Activated CD4-positive, alpha-beta T cell treated with anti-CD3 and anti-CD28 coated beads for 36 hours (primary cell): ENCODE results near the gene COPG1. TPM values are rescaled to one million over a fixed set of nuclear protein-coding genes. Genes with fewer than 3 reads are reported as not detected.

Source experiments
- ATAC-seq: fragments of 200-7000 bp; cut with Tn5 transposase; one replicate; pipeline ENCODE4 v1.10.0; 2021; ENCODE audit warnings: mild to moderate bottlenecking, moderate library complexity
- CTCF ChIA-PET: fragments of 350-600 bp; sonication (Branson Sonifier 250); formaldehyde crosslinking; loops from one replicate; lab custom pipeline; 2021; ENCODE audit warnings: antibody characterized with exemption; lab: Charles Lee
- POLR2A ChIA-PET: fragments of 350-600 bp; sonication (Branson Sonifier 250); formaldehyde crosslinking; loops from one replicate; lab custom pipeline; 2021; ENCODE audit warnings: antibody characterized with exemption, inconsistent platforms; lab: Charles Lee
- DNase-seq: peaks from one replicate; pipeline ENCODE4 v3.0.0-alpha.2; 2020
- H3K27ac Mint-ChIP-seq: one replicate; pipeline ENCODE4 v1.8.0; 2021; ENCODE audit warnings: mixed read lengths
- H3K27me3 Mint-ChIP-seq: one replicate; pipeline ENCODE4 v1.8.0; 2021; ENCODE audit warnings: mixed read lengths
- H3K36me3 Mint-ChIP-seq: one replicate; pipeline ENCODE4 v1.8.0; 2021; ENCODE audit warnings: low read depth, mixed read lengths
- H3K4me1 Mint-ChIP-seq: one replicate; pipeline ENCODE4 v1.8.0; 2021; ENCODE audit warnings: mixed read lengths
- H3K4me3 Mint-ChIP-seq: one replicate; pipeline ENCODE4 v1.8.0; 2021; ENCODE audit warnings: mild to moderate bottlenecking, moderate library complexity, mixed read lengths
- H3K9me3 Mint-ChIP-seq: one replicate; pipeline ENCODE4 v1.8.0; 2021; ENCODE audit warnings: low read depth, mixed read lengths
- intact Hi-C, 2 experiments: fragments of 100-400 bp; cut with DNase I in 1 of 2; cut with micrococcal nuclease in 1 of 2; formaldehyde crosslinking; loops; one replicate each; pipeline versions ENCODE4 v1.14.2 to v1.15.1; 2022 to 2024; cut with DNase I, micrococcal nuclease
- total RNA-seq, 2 experiments: library from RNA; stranded (reverse); gene quantifications; one replicate each; pipeline ENCODE4 v1.2.3, GENCODE V29; 2021

COPG1 gene
- total RNA-seq, 2 experiments from 2014 or later, result 120 to 142 TPM

DNA sequence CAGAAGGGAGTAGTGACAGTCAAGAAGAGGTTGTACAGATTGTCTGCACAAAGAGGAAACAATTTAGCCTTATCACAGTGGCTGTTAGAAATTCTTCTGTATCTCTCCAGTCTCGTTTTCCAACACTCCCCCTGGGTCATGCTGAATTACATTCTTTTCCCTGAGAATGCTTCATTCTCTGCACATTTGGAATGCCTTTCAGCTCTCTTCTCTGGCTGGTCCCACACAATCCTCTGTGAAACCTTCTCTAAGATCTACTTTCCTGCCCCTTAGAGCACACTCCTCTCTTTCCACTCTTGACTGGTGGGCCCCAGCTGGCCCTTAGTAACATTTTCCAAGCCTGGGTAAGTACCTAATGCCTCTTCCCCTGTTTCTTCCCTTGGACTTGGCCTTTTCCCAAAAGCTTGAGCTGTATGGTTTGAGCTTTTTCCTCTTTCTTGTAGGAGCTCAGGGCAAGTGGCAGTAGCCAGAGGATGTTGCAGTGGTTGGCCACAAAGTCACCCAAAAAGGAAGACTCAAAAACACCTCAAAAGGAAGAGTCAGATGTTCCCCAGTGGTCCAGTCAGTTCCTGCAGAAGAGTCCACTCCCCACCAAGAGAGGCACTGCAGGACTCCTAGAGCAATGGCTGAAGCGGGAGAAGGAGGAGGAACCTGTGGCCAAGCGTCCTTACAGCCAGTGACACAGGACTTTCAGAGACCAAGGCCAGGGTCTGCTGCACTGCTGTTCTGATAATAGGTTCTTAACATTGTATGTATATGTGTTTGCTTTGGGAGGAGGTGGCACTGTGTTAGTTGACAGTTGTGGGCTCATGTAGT, 54.9 kb downstream of the COPG1 start:
- no peaks in the 10 kb centered on the region for H3K9me3 Mint-ChIP-seq
- DNase-seq (no peak), ATAC-seq (no peak)
- H3K36me3 Mint-ChIP-seq, result peaks cover 32% of the 10 kb centered on the region
- ChIA-PET POLR2A (no interaction called here), CTCF (interaction anchor here (0.5 to 1.4 kb wide), 2 partner anchors 13 to 45 kb away, joined by 3 read pairs; no protein-coding TSS in a partner anchor)
- H3K27ac Mint-ChIP-seq, result peak overlapping the region; percentile 17
- H3K4me3 Mint-ChIP-seq, result no peak overlapping the region
- intact Hi-C loops, result no loop called here
- H3K4me1 Mint-ChIP-seq, result peaks cover 38% of the 10 kb centered on the region
- no peaks in the 10 kb centered on the region for H3K27me3 Mint-ChIP-seq

DNA sequence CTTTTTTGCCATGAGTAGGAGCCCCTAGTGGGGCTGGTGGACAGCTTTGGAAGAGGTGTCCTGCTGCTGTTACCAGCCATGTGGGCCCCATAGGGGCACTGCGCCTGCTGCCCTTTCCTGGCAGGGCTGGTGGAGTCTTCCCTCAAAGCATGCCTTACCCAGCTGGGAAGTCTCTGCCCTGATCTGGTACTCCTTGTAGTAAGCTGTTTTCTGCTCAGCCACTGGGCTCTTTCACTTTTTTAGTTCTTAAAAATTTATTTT, 55.5 kb downstream of the COPG1 start:
- Mint-ChIP-seq H3K4me1 (peaks cover 38% of the 10 kb centered on the region), H3K9me3 (no peaks in the 10 kb centered on the region), H3K27ac (no peak overlapping the region), H3K4me3 (no peak overlapping the region), H3K27me3 (no peaks in the 10 kb centered on the region), H3K36me3 (peaks cover 28% of the 10 kb centered on the region)
- ATAC-seq (no peak), DNase-seq (no peak)
- CTCF ChIA-PET, result interaction anchor here (0.5 to 1.4 kb wide), 2 partner anchors 12 to 44 kb away, joined by 3 read pairs; no protein-coding TSS in a partner anchor
- intact Hi-C loops, result no loop called here
- POLR2A ChIA-PET, result no interaction called here

DNA sequence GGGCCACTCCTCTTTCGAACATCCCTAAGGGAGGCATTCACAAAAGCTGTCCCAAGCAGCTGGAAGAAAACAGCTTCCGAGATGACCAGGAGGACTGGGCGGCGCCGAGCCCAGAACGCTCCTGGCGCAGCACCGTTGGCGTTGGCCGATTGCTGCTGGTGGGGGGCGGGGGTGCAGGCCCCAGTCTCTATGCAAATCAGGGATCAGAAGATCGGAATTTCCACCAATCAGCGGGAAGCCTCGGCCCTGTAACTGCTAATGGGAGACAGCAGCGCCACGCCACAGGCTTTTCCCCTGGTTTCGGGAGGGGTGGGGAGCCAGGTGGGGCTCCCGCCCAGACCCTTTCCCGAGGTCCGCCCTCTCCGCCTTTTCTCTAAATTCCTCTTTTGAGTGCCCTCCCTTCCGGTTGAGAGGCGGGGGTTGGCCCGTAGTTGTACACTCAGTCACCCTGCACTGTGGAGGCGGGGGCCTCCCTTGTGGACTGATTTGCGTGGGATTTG, 56.2 kb downstream of the COPG1 start:
- Mint-ChIP-seq H3K36me3 (peaks cover 27% of the 10 kb centered on the region), H3K27me3 (no peaks in the 10 kb centered on the region), H3K4me3 (peak overlapping the region; percentile 23), H3K9me3 (no peaks in the 10 kb centered on the region), H3K4me1 (peaks cover 38% of the 10 kb centered on the region), H3K27ac (peak overlapping the region; percentile 76)
- CTCF ChIA-PET, result interaction anchor here (0.6 to 1.4 kb wide), 2 partner anchors 12 to 72 kb away, joined by 3 to 4 read pairs; no protein-coding TSS in a partner anchor
- DNase-seq (peak; percentile 70), ATAC-seq (peak; percentile 60)
- POLR2A ChIA-PET, result no interaction called here
- intact Hi-C loops, result no loop called here

DNA sequence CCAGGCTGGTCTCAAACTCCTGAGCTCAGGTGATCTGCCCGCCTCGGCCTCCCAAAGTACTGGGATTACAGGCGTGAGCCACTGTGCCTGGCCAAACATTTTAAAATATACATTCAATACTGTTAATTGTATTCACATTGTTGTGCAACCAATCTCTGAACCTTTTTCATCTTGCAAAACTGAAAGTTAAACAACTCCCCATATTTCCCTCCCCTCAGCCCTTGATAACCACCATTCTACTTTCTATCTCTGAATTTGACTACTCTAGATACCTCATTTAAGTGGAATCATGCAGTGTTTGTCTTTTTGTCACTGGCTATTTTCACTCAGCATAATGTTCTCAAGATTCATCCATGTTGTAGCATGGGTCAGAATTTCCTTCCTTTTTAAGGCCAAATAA, 59.2 kb downstream of the COPG1 start:
- H3K36me3 Mint-ChIP-seq, result peaks cover 15% of the 10 kb centered on the region
- intact Hi-C loops, result no loop called here
- H3K27ac Mint-ChIP-seq, result peak overlapping the region; percentile 21
- ChIA-PET POLR2A (no interaction called here), CTCF (interaction anchor here (0.7 kb wide), 1 partner anchor 16 kb away, joined by 3 read pairs; no protein-coding TSS in a partner anchor)
- no peak overlapping the region for H3K4me3 Mint-ChIP-seq
- ATAC-seq, result peak; percentile 26
- no peaks in the 10 kb centered on the region for H3K27me3 Mint-ChIP-seq
- H3K4me1 Mint-ChIP-seq, result peaks cover 54% of the 10 kb centered on the region
- no peak for DNase-seq
- no peaks in the 10 kb centered on the region for H3K9me3 Mint-ChIP-seq

DNA sequence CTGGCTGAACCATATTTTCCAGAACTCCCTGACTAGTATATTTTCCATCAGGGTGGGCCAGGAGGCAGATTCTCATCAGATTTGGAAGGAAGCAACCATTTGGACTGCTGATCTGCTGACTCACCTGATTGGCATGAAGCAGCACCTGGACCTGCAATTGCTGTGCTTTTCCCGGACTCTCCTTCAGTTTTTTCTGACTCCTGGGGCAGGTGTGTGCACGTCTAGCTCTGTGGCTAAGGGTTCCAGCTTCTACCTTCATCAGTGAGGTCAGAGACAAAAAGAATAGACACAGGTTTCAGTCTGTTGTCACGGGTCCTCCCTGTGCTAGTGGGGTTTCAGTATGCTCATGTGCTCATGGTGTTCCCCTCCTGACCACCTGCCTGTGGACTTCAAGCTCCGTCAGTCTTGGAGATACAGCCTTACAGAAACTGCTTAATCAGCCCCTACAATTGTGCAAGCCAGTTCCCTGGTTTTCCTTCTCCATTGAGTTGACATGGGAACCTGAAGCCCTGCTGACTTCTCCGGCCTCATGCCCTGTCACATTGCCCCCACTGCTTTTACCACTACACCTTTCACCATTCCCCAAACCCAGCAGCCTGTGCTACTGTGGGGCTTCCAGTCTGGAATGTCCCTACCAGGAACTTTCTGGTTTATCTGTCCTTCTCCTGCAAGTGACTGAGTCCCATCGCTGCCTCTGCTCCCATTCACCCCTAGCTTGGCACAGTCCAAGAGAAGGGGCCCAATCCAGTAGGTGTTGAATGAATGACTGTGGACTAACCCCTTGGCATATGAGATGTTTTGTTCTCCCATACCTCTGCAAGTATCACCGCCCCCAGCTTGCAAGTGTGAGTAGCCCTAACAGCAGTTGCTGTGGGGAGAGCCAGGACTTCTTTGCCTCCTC, 61.0 kb downstream of the COPG1 start:
- Mint-ChIP-seq H3K4me3 (no peak overlapping the region), H3K27me3 (no peaks in the 10 kb centered on the region), H3K9me3 (no peaks in the 10 kb centered on the region), H3K36me3 (peaks cover 10% of the 10 kb centered on the region), H3K4me1 (peaks cover 47% of the 10 kb centered on the region), H3K27ac (no peak overlapping the region)
- ChIA-PET CTCF (interaction anchor here (1.2 kb wide), 1 partner anchor 67 kb away, joined by 3 read pairs; no protein-coding TSS in a partner anchor), POLR2A (interaction anchor here (0.6 kb wide), 1 partner anchor 165 kb away, joined by 3 read pairs; no protein-coding TSS in a partner anchor)
- no peak for DNase-seq
- ATAC-seq, result no peak
- intact Hi-C loops, result loop anchor here in 1 of 2 experiments (10.0 kb wide), 1 partner anchor 784 kb away; no protein-coding TSS in a partner anchor

DNA sequence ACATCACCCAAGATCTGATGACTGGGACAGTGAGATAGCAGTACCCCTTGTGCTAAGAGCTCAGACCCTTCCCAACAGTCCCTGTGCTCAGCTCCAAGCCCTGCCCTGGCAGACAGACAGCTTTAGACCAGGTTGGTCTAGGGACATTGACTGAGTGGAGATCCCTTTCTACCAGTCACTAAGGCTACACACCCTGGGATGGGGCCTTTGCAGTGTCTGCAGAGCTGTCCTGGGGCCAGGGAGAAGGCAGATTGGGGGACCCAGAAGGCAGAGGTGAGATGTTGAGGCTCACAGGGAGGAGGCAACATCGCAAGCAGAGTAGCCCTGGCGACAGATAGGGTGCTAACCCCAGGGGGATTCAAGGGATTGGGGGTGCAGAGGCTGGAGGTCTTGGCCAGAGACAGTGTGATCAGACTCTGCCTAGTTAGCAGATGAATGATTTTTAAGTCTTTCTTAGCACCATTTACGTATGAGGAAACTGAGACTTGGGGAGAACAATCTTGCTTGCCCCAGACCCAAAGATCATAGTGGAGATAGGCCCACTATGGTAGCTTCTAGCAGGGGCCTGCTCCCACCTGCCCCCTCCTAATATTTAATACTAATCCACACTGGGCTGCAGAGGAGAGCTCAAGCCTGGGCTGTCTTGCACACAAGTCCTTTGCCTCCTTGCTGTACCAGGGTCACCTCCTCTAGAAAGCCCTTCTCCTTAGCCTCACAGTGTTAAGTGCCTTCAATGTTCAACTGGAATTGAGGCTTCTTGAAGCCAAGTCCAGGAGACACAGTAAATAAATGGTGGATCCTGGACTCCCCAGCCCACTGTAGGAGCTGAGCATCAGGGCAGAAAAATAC, 61.9 kb downstream of the COPG1 start:
- Mint-ChIP-seq H3K27me3 (no peaks in the 10 kb centered on the region), H3K36me3 (peaks cover 6% of the 10 kb centered on the region), H3K9me3 (no peaks in the 10 kb centered on the region), H3K4me3 (no peak overlapping the region), H3K4me1 (peaks cover 38% of the 10 kb centered on the region), H3K27ac (no peak overlapping the region)
- CTCF ChIA-PET, result interaction anchor here (0.6 to 1.3 kb wide), 4 partner anchors 28 to 583 kb away, joined by 3 to 5 read pairs (median 3); no protein-coding TSS in a partner anchor
- DNase-seq (no peak), ATAC-seq (no peak)
- POLR2A ChIA-PET, result no interaction called here
- intact Hi-C loops, result loop anchor here in 1 of 2 experiments (10.0 kb wide), 1 partner anchor 784 kb away; no protein-coding TSS in a partner anchor

DNA sequence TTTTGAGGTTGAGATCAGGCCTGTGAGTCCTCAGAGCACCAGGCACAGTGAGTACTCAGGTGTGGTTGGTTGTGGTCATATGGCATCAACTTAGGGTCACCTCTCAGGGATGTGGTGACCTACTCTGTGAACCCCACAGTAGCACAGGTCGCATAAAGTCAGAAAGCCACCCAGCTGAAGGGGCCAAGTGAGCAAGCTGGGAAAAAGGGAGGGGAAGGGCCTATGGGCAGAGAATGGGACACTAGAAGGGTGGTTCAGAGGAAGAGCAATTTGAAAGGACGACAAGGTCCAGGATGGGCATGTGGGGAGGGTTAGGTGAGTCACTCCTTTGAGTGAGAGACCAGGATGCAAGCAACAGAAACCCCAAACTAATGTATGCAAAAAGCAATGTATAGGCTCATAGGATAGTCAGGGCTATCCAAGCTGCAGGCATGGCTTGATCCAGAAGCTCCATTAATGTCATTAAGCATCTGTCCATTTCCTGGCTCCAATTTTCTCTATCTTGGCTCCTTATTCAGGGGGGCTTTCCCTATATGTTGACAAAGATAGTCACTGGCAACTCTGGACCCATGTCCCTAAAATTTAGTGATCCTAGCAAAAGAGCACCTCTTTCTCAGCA, 62.7 kb downstream of the COPG1 start:
- Mint-ChIP-seq H3K36me3 (peaks cover 5% of the 10 kb centered on the region), H3K9me3 (no peaks in the 10 kb centered on the region), H3K27ac (peak overlapping the region; percentile 9), H3K27me3 (no peaks in the 10 kb centered on the region), H3K4me3 (no peak overlapping the region), H3K4me1 (peaks cover 32% of the 10 kb centered on the region)
- ChIA-PET POLR2A (interaction anchor here (0.5 to 0.8 kb wide), 2 partner anchors 21 to 31 kb away, joined by 3 read pairs; no protein-coding TSS in a partner anchor), CTCF (interaction anchor here (0.5 to 1.3 kb wide), 5 partner anchors 29 to 584 kb away, joined by 3 to 5 read pairs (median 3); partner anchors contain the start of gene ISY1)
- peak; percentile 36 for DNase-seq
- intact Hi-C loops, result loop anchor here in 1 of 2 experiments (10.0 kb wide), 1 partner anchor 783 kb away; no protein-coding TSS in a partner anchor
- ATAC-seq, result peak; percentile 27

DNA sequence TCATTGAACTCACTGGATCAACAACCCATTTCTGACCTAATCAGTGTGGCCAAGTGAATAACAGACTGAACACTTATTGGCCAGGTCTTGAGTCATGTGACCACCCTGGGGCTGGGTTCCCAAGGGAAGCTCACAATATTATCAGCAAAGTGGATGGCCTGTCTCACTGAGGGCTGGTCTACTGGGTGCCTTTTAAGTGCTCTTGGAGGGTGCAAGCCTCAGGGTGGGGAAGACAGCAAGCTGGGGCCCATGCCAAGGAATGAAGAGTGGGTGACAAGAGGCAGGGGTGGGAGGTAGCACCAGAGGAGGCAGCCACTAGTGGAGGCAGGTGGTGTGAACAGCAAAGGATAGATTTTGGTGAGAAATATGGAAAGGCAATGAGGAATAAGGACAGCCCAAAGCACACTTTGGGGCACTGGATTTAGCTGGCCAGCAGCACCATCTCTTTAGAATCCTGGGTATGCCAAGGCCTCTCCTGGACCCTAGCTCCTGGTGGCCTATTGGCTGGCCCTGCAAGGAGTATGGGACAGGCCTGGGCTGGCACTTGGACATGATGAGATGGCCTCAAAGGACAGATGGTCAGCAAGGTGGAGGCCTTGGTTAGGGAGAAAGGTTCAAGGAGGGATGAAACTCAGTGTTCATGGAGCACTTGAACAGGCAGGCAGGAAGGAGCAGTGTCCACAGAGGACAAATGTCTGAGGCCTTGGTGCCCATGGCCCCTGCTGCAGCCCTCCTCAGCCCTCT, 63.4 kb downstream of the COPG1 start:
- ATAC-seq, result no peak
- ChIA-PET CTCF (interaction anchor here (0.5 to 0.7 kb wide), 3 partner anchors 79 to 667 kb away, joined by 3 to 5 read pairs (median 3); partner anchors contain the start of gene ISY1), POLR2A (interaction anchor here (0.5 to 1.4 kb wide), 4 partner anchors 22 to 126 kb away, joined by 3 to 5 read pairs (median 3); no protein-coding TSS in a partner anchor)
- Mint-ChIP-seq H3K36me3 (peaks cover 5% of the 10 kb centered on the region), H3K27ac (peak overlapping the region; percentile 66), H3K4me1 (peaks cover 32% of the 10 kb centered on the region), H3K27me3 (no peaks in the 10 kb centered on the region), H3K9me3 (no peaks in the 10 kb centered on the region), H3K4me3 (peak overlapping the region; percentile 11)
- intact Hi-C loops, result loop anchor here in 1 of 2 experiments (10.0 kb wide), 1 partner anchor 782 kb away; no protein-coding TSS in a partner anchor
- DNase-seq, result peak; percentile 30

DNA sequence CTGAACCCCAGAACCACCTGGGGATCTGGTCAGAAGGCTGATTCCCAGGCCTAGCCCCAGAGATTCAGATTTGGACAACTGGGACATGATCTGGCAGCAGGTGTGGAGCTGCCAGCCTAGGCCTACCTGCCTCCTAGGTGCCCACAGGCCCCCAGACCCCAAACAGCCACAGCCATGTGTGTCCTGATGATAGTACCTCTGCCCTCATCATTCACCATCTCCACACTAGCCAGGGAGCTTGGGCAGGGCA, 63.9 kb downstream of the COPG1 start:
- H3K36me3 Mint-ChIP-seq, result peaks cover 5% of the 10 kb centered on the region
- no peaks in the 10 kb centered on the region for H3K27me3 Mint-ChIP-seq
- no peak for DNase-seq
- peak; percentile 0 for ATAC-seq
- H3K27ac Mint-ChIP-seq, result no peak overlapping the region
- CTCF ChIA-PET, result no interaction called here
- no peaks in the 10 kb centered on the region for H3K9me3 Mint-ChIP-seq
- H3K4me1 Mint-ChIP-seq, result peaks cover 32% of the 10 kb centered on the region
- intact Hi-C loops, result loop anchor here in 1 of 2 experiments (10.0 kb wide), 1 partner anchor 781 kb away; no protein-coding TSS in a partner anchor
- H3K4me3 Mint-ChIP-seq, result peak overlapping the region; percentile 88
- POLR2A ChIA-PET, result interaction anchor here (1.0 to 1.4 kb wide), 3 partner anchors 29 to 127 kb away, joined by 3 to 5 read pairs (median 3); no protein-coding TSS in a partner anchor
